GM18520 (cell line): Measurements from ENCODE around the gene SORCS1.
"Not testable (repeated sequence)": the region's sequence is repeated elsewhere in the genome, so short reads cannot be mapped to it uniquely, and the experiment has no call there.

ENCODE experiments used
- ATAC-seq: cut with Tn5 transposase; IDR thresholded peaks from one replicate; pipeline ENCODE4 v1.9.1; 2021; ENCODE audit not compliant: unreplicated experiment

The SORCS1 gene

GRCh38 chr10:107054469-107055156, 109.9 kb downstream of the SORCS1 start:
- ATAC-seq = no peak

GRCh38 chr10:107051769-107052168, 112.7 kb downstream of the SORCS1 start:
- no peak for ATAC-seq

GRCh38 chr10:107043461-107043860, 121.0 kb downstream of the SORCS1 start:
- no peak for ATAC-seq

GRCh38 chr10:107037192-107038122, 127.0 kb downstream of the SORCS1 start:
- ATAC-seq = no peak

DNA sequence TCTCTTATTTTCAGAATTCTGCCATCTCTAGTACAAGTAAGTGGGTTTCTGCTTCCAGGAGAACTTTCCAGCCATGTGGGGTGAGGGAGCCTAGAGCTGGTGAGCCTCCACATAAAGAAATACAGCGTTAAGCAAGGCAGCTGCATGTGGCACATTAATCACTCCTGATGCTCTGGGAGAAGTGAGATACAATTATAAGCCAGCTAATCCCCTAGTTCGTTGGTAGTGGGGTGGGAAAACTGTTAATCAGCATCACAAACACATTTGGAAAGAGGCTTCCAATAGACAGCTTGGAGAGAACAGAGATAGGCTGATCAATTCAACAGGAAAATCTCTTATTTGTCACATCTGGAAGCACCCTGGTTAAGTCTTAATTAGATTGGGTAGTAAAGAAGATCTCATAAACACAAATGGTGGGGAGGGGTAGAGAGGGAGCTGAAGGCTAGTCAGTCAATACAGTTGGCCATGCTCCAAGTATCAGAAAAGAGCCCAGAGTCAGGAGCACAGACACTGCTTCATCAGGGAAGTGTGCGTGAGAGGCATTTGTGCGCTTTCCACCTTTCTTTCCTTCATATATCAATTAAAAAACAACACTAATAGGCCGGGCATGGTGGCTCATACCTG, 130.6 kb downstream of the SORCS1 start:
- no peak for ATAC-seq

GRCh38 chr10:107032700-107033401, 131.7 kb downstream of the SORCS1 start:
- ATAC-seq = no peak

DNA sequence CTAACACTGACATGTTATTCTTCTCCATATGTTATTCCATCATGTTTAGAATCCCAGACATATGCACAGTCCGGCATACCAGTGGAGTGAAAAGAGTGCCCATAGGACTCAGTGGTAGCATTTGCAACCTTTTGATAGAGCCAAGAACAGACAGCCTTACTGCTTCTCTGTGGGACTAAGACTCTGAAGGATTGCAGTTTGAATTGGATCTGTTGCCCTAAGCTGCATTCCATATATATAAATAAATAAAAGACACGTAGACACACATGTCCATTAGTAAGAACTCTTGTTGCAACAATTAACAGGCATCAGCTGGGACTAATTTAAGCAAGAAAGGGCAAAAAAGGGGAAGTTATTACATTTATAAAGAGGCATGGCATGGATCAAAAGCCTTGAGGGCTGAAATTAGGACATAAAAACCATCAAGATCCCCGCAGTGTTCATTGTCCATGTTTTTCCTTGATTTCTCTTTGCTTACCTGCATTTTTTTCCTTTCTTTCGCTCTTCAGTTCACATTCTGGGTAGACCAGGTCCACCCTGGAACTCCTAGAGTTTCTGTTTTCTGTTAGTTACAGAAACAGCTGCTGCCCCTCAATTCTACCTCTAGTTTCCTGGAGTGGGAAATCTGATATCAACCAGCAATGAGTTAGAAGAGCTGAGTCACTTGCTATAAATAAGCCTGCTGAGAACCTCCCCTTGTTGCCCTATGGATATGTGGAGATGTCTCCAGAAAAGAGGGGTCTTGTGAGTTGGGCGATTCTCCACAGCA, 132.4 kb downstream of the SORCS1 start:
- no peak for ATAC-seq

- no peak for ATAC-seq
Observed at GRCh38 chr10:107028236-107028635, 136.3 kb downstream of the SORCS1 start.

DNA sequence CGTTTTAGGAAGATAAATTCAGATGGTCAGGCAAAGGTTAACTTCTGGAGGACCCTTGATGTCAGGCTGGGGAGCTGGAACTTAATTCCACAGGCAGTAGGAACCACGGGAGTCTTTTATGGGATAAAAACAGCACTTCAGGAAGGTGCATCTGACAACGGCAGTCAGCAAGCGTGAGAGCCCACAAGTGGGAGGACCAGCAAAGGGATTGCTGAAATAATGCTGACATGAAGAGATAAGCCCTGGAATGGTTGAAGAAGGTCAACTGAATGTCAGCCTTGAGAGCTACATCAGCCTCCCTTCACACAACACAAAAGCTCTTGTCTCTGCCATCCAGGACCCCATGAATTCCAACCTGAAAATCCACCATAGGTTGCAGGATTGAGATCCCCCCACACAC, 138.8 kb downstream of the SORCS1 start:
- no peak for ATAC-seq

DNA sequence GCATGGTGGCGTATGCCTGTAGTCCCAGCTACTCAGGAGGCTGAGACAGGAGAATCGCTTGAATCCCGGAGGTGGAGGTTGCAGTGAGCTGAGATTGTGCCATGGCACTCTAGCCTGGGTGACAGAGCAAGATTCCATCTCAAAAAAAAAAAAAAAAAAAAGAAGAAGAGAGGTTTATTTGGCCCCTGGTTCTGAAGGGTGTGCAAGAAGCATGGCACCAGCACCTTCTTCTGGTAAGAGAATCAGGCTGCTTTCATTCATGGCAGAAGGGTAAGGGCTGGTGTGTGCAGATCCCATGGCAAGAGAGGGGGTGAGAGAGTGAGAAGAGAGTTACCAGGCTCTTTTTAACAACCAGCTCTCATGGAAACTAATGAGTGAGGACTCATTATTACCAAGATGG, 140.5 kb downstream of the SORCS1 start:
- not testable (repeated sequence) for ATAC-seq

DNA sequence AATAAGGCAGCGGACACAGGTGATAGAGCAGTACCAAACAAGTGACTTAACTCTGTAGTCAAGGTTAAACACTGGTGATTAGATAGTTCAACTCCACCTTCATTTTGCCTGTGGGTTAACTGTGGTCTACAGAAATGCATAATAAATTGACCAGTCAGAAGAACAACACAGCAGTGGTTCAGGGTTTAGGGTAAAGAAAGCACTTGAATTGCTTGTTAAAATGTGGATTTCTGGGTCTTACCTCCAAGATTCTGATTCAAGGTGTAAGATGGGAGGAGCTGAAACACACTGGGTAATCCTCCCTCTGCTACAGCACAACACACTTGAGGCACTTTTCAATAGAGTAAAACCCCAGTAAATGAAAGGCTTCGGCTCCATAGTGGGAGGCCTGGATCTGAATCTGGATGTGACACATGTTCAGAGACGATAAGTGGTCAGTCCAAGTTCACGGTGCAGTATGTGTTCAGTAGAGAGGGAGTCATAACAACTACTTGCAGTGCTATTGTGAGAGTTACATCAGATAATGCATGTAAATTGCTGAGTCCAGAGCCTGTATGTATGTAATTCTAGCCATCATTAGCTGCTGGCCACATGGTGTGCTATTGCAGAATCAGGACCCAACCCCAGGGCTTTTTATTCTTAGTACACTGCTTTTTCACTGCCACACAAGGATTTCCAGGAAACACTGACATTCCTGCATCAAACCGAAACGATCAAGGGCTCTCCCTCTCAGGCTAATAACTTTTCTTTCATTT, 141.7 kb downstream of the SORCS1 start:
- ATAC-seq = no peak

GRCh38 chr10:107019154-107019553, 145.4 kb downstream of the SORCS1 start:
- ATAC-seq = no peak

GRCh38 chr10:107013258-107014006, 151.1 kb downstream of the SORCS1 start:
- no peak for ATAC-seq

- ATAC-seq = no peak
Observed at GRCh38 chr10:107011992-107012391, 152.5 kb downstream of the SORCS1 start.

DNA sequence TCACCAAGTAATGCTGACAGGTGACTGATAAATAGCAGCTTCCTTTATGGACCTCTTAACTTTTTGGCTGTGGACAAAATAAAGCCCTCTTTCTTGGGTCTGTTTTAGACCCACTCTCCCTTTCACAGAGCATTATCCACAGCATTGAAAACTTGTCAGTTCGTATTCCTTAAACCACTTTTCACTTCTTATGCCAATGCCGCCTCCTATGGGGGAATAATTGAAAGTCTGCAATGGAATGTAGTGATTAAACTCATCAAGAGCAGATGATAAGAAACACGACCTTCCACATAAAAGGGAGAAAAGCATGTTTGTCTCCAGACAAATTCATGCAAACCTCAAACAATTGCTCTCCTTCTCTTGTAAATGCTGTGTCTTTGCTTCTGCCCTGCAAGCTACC, 153.4 kb downstream of the SORCS1 start:
- no peak for ATAC-seq

- no peak for ATAC-seq
Observed at GRCh38 chr10:107010531-107010930, 154.0 kb downstream of the SORCS1 start.

DNA sequence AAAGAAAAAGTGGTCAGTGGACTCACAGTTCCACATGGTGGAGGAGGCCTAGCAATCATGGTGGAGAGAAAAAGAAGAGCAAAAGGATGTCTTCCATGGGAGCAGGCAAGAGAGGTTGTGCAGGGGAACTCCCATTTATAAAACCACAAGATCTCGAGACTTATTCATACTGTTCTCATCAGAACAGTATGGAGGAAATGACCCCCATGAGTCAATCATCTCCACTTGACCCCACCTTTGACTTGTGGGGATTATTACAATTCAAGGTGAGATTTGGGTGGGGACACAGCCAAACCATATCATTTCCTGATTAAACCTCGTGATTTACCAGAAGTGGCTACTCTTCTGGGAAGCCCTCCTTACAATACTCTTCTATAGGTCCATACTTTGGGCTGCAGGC, 160.1 kb downstream of the SORCS1 start:
- ATAC-seq = no peak

DNA sequence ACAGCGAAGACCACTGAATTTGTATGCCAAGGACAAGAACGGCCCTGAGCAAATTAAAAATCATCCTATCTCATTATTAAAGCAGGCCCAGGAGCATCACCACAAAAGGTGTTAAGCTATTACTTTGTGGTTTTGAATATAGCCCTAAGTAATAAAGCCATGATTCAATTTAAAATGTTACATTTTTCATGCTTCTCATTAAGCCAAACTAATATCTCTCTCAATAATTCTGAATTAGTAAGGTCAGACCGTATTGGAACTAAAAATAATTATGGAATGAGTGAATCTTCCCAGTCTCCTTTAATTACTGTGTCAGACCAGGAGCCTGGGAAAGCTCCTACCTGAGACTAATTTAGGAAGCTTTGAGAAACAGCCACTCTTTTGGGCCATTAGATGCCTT, 162.4 kb downstream of the SORCS1 start:
- no peak for ATAC-seq

GRCh38 chr10:106999118-106999707, 165.3 kb downstream of the SORCS1 start:
- no peak for ATAC-seq
